ENCODE results near the gene SERPINA12.

DNA sequence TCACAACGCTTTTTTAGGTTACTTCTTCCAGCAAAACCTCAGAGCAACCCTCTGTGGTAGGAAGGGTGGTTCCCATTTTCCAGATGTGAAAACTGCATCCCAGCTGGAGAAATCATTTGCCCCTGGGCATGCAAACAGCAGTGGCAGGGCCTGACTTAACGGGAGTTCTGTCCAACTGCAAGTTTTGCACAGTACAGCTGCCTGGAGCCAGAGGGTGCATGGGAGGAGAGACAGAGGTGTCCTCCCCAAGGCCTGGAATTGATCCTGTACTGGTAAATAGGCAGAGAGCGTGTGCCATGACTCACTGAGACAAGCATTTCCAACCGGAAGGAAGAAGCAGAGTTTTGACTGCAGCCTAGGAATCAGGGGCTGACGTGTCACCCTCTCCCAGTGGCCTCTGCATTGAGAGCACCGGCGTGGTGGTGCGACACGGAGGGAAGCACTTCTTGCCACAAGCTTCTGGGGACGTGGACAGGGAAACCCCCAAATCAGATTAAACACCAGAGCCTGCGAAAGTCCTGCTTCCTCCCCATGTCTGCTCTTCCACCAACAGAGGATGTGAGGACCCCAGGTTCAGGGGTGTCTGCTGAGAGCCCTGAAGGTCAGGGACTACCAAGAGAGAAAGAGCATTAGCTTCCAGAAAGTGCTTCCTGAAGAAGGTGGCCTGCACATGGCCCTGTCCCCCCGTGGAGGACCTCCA, 33.0 kb upstream of the SERPINA12 start:
- no peak for TF ChIP-seq POLR2A (IDR thresholded peaks at IDR 0.05)
- TF ChIP-seq, protein P1, sequence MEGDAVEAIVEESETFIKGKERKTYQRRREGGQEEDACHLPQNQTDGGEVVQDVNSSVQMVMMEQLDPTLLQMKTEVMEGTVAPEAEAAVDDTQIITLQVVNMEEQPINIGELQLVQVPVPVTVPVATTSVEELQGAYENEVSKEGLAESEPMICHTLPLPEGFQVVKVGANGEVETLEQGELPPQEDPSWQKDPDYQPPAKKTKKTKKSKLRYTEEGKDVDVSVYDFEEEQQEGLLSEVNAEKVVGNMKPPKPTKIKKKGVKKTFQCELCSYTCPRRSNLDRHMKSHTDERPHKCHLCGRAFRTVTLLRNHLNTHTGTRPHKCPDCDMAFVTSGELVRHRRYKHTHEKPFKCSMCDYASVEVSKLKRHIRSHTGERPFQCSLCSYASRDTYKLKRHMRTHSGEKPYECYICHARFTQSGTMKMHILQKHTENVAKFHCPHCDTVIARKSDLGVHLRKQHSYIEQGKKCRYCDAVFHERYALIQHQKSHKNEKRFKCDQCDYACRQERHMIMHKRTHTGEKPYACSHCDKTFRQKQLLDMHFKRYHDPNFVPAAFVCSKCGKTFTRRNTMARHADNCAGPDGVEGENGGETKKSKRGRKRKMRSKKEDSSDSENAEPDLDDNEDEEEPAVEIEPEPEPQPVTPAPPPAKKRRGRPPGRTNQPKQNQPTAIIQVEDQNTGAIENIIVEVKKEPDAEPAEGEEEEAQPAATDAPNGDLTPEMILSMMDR (IDR thresholded peaks at IDR 0.05) = no peak

All from right lobe of liver (tissue), 4 donors.